ENCODE measurements around the gene HPCA. TPM values are rescaled to one million over a fixed set of nuclear protein-coding genes. Genes with fewer than 3 reads are reported as not detected.

HPCA gene
- total RNA-seq, 4 donors from 2014 or later, result not detected

DNA sequence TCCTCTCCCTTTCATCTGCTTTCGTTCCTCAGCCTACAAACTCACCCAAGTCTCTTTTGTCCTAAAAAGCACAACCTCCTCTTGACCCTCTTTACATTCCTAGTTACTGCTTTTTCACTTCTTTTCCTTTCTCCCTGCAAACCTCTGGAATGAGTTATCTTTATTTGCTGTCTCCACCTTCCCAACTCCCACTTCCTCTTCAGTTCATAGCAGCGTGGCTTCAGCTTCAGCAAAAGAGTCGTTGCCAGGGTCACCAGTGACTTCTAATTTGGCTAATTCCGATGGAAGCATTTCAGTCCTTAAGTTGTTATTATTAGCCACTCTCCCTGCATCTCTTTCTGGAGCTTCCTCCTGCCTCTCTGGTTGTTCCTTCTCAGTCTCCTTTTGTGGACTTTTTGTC, 21.1 kb downstream of the HPCA start:
- Histone ChIP-seq H3K4me3 (no peak overlapping the region), H3K9me3 (no peaks in the 10 kb centered on the region), H3K27me3 (no peaks in the 10 kb centered on the region), H3K27ac (no peak overlapping the region), H3K4me1 (peaks cover 2% of the 10 kb centered on the region), H3K36me3 (no peaks in the 10 kb centered on the region)
- no peak for DNase-seq (ENCODE audit: low spot score in 2 of 2)
- WGBS, result 40% methylated on average over 4 of the region's 4 CpGs
- TF ChIP-seq, protein P1, sequence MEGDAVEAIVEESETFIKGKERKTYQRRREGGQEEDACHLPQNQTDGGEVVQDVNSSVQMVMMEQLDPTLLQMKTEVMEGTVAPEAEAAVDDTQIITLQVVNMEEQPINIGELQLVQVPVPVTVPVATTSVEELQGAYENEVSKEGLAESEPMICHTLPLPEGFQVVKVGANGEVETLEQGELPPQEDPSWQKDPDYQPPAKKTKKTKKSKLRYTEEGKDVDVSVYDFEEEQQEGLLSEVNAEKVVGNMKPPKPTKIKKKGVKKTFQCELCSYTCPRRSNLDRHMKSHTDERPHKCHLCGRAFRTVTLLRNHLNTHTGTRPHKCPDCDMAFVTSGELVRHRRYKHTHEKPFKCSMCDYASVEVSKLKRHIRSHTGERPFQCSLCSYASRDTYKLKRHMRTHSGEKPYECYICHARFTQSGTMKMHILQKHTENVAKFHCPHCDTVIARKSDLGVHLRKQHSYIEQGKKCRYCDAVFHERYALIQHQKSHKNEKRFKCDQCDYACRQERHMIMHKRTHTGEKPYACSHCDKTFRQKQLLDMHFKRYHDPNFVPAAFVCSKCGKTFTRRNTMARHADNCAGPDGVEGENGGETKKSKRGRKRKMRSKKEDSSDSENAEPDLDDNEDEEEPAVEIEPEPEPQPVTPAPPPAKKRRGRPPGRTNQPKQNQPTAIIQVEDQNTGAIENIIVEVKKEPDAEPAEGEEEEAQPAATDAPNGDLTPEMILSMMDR (IDR thresholded peaks at IDR 0.05), result no peak
- TF ChIP-seq POLR2AphosphoS5 (IDR thresholded peaks at IDR 0.05) (no peak), EP300 (IDR thresholded peaks at IDR 0.05) (no peak), POLR2A (IDR thresholded peaks at IDR 0.05) (no peak)

DNA sequence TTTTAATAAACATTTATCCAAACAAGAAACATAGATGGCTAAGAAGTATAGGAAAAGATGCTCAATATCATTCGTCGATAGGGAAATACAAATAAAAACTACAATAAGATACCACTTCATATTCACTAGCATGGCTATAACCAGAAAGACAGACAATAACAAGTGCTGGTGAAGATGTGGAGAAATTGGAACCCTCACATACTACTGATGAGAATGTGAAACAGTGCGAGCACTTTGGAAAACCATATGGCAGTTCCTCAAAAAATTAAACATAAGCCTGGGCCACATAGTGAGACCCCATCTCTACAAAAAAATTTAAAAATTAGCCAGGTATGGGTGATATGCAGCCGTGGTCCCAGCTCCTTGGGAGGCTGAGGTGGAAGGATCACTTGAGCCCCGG, 24.0 kb downstream of the HPCA start:
- Histone ChIP-seq H3K4me1 (peaks cover 2% of the 10 kb centered on the region), H3K36me3 (no peaks in the 10 kb centered on the region)

DNA sequence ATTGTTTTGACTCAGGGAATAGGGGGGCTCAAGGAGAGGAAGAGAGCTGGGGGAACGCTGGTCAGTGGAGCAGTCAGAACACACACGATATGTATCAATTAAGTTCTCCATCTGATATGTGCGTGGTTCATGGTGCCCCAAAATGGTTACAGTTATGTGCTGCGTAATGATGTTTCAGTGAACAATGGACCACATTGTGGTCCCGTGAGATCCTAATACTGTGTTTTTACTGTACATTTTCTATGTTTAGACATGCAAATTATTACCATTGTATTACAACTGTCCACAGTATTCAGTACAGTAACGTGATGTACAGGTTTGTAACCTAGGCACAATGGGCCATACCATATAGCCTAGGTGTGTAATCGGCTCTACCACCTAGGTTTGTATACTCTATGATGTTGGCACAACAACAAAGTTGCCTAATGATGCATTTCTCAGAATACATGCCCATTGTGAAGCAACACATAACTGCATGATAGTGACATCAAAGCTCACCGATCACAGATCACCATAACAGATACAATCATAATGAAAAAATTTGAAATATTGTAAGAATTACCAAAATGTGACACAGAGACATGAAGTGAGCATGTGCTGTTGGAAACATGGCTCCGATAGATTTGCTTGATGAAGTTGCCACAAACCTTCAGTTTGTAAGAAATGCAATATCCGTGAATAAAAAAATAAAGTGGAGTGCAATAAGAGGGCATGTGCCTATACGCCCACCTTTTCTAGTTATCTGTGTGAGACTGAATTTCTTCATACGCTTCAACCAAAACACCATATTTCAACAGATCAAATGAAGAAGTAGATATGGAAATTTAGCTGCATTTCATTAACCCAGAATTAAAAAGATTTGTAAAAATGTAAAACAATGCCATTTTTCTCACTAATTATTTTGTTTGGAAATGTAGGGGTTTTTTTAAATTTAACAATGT, 29.7 kb downstream of the HPCA start:
- no peak overlapping the region for H3K4me3 ChIP-seq
- H3K4me1 ChIP-seq, result no peaks in the 10 kb centered on the region
- 78% methylated on average over 12 of the region's 12 CpGs for WGBS
- H3K9me3 ChIP-seq, result no peaks in the 10 kb centered on the region
- H3K27me3 ChIP-seq, result no peaks in the 10 kb centered on the region
- DNase-seq (ENCODE audit: low spot score in 2 of 2), result no peak
- no peaks in the 10 kb centered on the region for H3K36me3 ChIP-seq
- TF ChIP-seq POLR2AphosphoS5 (IDR thresholded peaks at IDR 0.05), result no peak
- TF ChIP-seq EP300 (IDR thresholded peaks at IDR 0.05), result no peak
- no peak for TF ChIP-seq POLR2A (IDR thresholded peaks at IDR 0.05)
- TF ChIP-seq, protein P1 (IDR thresholded peaks at IDR 0.05), result no peak
- H3K27ac ChIP-seq, result no peak overlapping the region

More for the DNA sequence above, 24.0 kb downstream of the HPCA start:
- Histone ChIP-seq H3K27me3 (no peaks in the 10 kb centered on the region), H3K27ac (no peak overlapping the region), H3K4me3 (no peak overlapping the region), H3K9me3 (no peaks in the 10 kb centered on the region)
- DNase-seq (ENCODE audit: low spot score in 2 of 2), result no peak
- 95% methylated on average over 5 of the region's 5 CpGs for WGBS
- TF ChIP-seq POLR2AphosphoS5 (IDR thresholded peaks at IDR 0.05) (no peak), POLR2A (IDR thresholded peaks at IDR 0.05) (no peak), EP300 (IDR thresholded peaks at IDR 0.05) (no peak)
- TF ChIP-seq, protein P1 (IDR thresholded peaks at IDR 0.05), result no peak

DNA sequence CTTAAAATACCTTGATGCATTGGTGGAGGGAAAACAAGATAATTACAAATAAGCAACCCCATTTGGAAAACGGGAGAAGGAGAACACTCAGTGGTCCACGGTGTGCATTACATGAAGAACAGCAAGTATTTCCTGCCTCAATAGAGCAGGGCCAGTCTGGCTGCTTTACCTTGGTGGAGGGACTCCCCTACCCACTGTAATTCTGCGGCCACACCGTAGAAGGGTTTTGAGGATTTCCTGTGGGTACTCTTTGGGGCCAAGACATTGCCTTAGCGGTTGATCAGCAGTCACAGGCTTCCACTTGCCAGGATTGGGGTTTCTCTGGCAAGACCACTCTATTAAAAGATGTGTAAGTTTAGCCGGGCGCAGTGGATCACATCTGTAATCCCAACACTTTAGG, 31.2 kb downstream of the HPCA start:
- TF ChIP-seq POLR2A (IDR thresholded peaks at IDR 0.05) (no peak), POLR2AphosphoS5 (IDR thresholded peaks at IDR 0.05) (no peak), EP300 (IDR thresholded peaks at IDR 0.05) (no peak)
- TF ChIP-seq, protein P1 (IDR thresholded peaks at IDR 0.05), result no peak
- WGBS, result 79% methylated on average over 7 of the region's 7 CpGs
- Histone ChIP-seq H3K9me3 (no peaks in the 10 kb centered on the region), H3K36me3 (no peaks in the 10 kb centered on the region), H3K27ac (no peak overlapping the region), H3K27me3 (peaks cover 3% of the 10 kb centered on the region), H3K4me1 (no peaks in the 10 kb centered on the region), H3K4me3 (no peak overlapping the region)
- DNase-seq (ENCODE audit: low spot score in 2 of 2), result no peak

DNA sequence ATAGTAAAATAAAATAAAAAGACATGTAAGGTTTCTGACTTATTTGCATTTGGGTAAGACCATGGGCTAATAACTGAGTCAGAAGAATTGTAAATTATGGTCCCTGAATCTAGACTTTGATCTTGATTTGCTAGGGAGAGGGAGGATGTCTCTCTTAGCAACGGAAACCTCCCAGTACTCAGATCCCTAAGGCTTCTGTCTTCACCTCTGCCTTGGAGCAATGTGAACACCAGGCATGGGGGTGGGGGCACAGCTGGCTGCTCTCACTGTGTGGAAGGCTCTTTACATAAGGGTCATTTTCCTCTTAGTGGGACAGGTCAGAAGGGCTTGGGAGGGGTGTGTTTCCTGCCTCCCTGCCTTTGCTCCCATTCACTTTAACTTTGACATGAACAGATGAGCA, 31.9 kb downstream of the HPCA start:
- WGBS, result 67% methylated on average over 1 of the region's 1 CpG
- peaks cover 8% of the 10 kb centered on the region for H3K27me3 ChIP-seq
- no peak for DNase-seq (ENCODE audit: low spot score in 2 of 2)
- TF ChIP-seq EP300 (IDR thresholded peaks at IDR 0.05), result no peak
- no peak for TF ChIP-seq POLR2AphosphoS5 (IDR thresholded peaks at IDR 0.05)
- TF ChIP-seq, protein P1 (IDR thresholded peaks at IDR 0.05), result no peak
- TF ChIP-seq POLR2A (IDR thresholded peaks at IDR 0.05), result no peak
- H3K36me3 ChIP-seq, result no peaks in the 10 kb centered on the region
- H3K4me1 ChIP-seq, result no peaks in the 10 kb centered on the region
- H3K27ac ChIP-seq, result no peak overlapping the region
- H3K4me3 ChIP-seq, result no peak overlapping the region
- no peaks in the 10 kb centered on the region for H3K9me3 ChIP-seq

Data from suprapubic skin (tissue), 4 donors.